Stimulated activated CD4-positive, alpha-beta T cell treated with anti-CD3 and anti-CD28 coated beads, Interleukin-4, amount 100 ng/mL, for 1 hour (primary cell): ENCODE results near the gene TMEM63A.
A peak's percentile ranks its signal among the peaks of the same experiment; 100 is the strongest.
"Not testable (repeated sequence)": the region's sequence is repeated elsewhere in the genome, so short reads cannot be mapped to it uniquely, and the experiment has no call there.

Experiments used
- DNase-seq: peaks from one replicate; pipeline ENCODE4 v3.0.0-alpha.2; 2020

TMEM63A gene

DNA sequence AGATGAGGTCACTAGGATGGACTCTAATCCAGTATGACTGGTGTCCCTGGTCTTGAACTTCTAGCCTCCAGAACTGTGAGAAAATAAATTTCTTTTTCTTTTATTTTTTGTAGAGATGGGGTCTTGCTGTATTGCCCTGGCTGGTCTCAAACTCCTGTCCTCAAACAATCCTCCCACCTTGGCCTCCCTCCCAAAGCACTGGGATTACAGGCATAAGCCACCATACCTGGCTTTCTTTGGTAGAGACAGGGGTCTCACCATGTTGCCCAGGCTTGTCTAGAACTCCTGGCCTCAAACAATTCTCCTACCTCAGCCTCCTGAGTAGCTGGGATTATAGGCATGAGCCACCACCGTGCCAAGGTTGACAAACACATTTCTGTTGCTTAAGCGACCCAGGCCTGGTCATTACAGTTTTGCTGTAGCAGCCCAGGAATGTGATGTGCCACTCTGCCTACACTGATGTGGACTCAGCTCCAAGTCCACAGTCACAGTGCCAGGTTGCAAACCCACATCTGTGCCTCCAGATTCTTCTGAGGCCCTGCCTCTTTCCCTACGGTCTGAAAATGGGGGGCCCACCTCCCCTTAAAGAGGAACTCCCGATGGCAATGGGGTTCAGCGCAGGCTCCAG lies 25.9 kb upstream of the TMEM63A start:
- no peak for DNase-seq

DNA sequence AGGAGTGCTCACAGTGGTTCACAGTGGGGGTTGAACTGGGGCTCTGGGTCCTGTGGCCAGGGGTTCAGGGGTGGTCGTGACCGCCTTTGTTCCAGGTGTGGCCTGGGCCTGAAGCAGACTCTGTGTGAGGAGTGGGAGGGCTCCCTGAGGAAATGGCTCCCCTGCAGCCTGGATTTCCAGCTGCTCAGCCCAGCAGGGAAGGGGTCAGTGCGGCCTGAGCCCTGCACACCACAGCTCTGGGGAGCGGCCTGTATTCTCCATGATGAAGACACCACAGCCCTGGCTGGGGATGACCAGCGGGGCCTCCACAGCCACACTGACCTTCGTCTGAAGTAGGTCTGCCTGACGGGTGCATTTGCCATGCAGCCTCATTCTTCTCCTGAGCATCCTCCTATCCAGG lies 25.2 kb upstream of the TMEM63A start:
- no peak for DNase-seq

DNA sequence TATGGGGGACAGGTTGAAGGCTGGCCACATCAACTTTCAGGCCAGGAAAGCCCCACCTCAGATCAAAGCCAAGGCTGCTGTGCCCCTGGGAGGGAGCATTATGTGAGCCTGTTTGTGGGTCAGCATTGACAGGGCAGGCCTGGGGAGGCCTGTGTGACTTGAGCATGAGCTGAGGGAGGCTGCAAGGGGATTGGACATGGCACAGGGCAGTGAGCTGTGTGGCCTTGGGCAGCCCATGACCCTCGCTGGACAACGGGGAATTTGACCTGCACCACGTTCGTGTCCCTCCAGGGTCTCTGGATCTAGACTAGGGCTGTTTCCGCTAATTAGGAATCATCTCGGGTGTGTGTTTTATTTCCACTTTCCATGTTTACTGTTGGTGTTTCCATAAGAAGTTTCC lies 24.3 kb upstream of the TMEM63A start:
- DNase-seq: no peak

DNA sequence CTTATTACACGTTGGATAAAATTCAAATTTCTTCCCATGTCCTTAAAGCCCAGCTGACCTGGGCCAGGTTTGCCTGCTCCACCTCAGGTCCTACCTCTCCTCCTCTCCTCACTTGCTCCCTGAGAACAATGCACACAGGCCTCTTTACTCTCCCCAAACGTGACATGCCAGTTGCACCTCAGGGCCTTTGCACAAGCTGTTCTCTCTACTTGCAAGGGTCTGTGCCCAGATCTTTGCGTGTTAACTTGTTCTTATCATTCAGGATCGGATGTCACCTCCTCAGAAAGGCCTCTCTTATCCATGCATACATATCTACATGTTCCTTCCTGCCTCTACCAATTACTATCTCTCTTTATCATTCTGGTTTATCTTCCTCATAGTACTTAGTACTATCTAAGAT lies 21.4 kb upstream of the TMEM63A start:
- no peak for DNase-seq

DNA sequence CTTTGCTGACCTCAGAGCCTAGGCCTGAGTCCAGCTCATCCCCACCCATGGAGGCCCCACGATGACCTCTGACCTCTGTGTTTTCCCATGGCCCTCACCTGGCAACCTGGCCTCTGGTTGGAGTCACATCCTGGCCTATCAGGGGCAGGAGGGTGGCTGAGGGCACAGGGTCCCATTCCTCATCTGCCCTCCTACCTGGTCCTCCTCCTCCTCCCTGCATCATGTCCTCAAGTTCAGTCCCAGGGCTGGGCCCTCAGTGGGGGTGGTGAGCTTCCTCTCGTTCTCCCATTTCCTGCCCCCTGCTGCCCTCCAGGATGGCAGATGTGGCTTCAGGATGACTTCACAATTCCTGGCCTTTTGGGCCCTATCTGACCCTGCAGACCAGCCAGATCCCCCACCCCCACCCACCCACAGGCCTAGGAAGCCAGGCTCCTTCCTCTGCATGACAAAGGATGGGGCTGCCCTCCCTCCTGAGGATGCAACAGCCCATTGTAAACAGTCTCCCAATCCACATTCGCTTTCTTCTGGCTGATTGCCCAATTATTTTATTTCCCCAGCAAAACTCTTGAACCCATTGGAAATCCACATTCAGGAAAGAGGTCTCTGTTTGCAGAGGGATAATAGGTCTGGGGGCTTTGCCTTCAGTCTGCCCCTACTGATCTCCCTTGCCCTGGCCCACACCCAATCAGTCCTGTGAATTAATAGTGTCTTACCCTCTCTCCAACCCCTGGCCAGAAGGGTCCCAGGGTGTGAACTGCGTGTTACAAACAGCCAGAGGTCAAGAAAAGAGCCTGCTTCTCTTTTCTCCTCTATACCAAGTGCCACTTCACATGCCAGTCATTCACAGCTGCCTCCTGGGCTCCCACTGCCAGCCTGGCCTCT lies 17.1 kb upstream of the TMEM63A start:
- no peak for DNase-seq

DNA sequence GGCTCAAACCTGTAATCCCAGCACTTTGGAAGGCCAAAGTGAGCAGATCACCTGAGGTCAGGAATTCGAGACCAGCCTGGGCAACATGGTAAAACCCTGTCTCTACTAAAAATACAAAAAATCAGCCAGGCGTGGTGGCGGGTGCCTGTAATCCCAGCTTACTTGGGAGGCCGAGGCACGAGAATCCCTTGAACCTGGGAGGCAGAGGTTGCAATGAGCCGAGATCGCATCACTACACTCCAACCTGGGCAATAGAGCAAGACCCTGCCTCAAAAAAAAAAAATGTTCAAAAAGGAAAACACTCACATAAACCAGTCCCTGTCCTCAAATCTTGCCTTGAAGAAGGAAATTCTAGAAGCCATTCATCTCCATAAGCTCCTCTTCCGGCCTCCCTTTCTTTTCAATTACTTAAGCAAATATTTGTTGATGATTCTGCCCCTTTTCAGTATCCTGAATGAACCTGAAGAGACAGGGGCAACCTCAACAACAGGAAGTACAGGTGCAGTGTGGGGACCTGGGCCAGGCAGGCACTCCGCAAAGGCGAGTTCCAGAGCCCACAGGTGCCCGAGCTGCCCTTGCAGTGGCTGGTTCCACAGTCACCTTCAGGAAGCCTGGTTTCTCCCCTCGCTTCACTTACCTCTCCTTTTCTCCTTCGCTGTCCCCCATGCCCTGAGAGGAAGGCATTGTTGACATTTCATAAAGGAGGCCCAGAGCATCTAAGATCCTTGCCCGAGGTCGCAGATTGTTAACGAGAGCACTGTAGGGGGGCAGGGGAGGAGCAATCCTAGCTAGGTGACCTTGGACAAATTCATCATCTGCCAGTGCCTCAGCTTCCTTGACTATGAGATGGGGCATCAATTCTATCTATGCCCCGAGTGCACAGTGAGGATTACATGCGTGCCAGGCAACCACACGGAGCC lies 15.7 kb upstream of the TMEM63A start:
- no peak for DNase-seq

DNA sequence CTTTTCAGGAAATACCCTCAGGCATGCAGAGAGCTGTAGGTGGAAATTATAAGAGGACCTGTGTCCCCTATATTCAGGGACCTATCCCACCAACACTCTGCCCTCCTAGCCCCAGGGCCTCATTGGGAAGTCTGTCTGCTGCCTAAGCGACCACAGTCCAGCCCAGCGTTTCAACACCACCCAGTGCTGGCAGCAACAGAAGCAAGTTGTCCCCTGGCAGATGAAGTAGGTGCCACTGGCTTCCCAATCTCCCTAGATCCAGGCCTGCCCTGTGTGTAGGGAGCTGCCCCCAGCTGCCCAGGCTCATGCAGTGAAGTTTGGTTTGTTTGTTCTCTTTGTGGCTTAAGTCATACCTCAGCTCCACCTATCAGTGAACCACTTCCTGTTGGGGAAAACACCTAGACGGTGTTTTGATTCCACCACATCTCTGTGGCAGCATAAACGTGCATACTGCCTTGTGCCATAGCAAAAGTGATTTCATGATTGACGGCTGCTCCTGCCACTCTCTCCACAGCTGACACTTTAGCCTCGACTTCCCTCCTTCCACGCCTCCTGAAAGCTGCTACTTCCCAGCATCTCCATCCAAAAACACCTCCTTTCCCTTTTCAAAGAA lies 14.9 kb upstream of the TMEM63A start:
- peak; percentile 32 for DNase-seq

DNA sequence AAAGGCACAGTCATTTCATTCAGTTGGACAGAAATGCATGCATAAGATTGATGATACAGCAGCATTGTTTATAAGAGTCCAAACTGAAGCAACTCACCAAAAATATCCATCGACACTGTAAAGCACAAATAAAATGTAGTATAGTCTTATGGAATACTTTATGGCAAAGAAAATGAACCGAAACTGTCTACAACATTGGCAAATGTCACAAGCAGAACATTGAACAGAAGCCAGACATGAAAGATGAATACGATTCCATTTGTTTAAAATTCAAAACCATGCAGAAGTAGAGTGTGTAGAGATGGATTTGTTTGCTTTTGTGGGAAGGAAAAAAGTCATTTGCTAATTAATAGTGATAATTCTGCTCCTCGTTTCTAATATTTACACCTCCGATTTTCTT lies 14.3 kb upstream of the TMEM63A start:
- DNase-seq: no peak

DNA sequence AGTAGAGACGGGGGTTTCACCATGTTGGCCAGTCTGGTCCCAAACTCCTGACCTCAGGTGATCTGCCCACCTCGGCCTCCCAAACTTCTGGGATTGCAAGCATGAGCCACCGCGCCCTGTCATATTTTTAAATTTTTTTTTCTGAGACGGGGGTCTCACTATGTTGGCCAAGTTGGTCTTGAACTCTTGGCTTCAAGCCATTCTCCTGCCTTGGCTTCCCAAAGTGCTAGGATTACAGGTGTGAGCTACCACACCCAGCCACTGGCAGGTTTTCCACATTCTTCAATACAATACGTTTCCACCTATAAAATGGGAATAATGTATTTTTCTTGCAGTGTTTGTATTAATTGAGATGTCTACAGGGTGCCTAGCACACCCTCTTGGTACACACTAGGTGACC lies 10.1 kb upstream of the TMEM63A start:
- no peak for DNase-seq

DNA sequence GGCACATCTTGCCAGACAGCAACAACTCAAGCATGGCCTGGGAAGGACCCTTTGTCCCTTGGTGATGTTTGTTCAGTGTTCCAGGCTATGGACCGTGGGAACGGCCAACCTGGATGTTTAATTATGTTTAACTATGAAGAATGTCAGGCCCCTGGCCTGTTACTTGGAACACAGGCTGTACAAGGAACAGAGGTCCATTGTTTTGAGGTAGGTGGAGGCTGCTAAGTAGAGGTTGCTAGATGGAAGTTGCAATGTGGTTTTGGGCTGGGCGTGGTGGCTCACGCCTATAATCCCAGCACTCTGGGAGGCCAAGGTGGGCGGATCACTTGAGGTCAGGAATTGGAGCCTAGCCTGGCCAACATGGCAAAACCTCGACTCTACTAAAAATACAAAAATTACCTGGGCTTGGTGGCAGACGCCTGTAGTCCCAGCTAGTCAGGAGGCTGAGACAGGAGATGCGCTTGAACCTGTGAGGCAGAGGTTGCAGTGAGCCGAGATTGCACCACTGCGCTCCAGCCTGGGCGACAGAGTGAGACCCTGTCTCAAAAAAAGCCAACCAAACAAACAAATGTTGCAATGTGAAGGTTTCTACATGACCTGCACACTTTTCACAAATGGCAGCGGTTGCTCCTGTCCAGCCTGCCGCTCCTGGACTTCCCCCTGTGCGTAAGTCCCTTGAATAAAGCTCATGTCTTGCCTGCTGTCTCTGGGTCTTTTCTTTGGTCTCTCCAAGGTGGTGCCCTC lies 9.2 kb upstream of the TMEM63A start:
- DNase-seq: no peak

DNA sequence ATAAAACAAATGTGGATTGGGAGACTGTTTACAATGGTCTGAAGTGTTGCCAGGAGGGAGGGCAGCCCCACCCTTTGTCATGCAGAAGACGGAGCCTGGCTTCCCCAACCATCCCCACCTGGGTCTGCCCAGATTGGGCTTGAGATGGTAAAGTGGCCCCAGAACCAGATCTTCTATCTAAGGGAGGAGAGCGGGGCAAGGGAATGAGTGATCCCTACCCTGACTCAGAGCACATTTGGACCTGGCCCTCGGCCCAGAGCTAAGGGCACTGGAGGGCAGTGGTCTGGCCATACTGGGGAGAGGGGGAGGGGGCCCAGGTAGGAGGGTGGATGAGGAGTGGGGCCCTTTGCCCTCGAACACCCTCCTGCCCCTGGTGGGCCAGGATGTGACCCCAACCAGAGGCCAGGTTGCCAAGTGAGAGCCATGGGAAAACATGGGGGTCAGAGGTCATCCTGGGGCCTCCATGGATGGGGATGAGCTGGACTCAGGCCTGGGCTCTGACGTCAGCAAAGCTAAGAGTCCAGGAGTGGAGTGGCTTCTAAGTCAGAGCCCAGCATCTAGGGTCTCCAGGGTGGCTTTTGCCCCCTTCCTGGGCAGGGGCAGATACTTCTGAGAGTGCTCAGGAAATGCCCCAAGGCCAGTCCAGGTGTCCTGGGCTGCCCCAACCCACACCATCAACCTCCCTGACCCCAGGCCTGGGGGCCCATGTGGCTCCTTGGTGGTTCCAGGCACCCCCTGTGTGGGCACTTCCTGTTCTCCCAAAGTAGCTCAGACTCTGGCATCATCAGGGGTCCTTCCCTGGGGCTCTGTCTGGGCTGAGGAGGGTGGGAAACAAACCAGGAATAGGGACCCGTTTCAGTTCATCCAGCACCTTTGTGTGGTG lies 8.4 kb upstream of the TMEM63A start:
- no peak for DNase-seq

DNA sequence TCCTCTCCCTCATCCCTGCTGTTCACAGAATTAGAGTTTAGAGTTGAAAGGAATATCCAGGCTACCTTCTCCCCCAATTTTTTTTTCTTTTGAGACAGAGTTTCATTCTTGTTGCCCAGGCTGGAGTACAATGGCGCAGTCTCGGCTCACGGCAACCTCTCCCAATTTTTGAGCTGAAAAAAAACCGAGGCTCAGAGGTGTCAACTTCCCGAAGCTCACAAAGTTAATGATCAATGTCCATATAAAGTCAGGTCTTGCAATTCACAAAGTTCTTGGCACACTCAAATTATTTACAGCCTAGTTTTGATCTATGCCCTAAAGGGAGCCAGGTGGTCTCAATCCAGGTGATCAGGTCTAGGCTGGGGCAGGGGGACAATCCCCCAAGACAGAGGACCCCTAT lies 7.6 kb upstream of the TMEM63A start:
- no peak for DNase-seq

DNA sequence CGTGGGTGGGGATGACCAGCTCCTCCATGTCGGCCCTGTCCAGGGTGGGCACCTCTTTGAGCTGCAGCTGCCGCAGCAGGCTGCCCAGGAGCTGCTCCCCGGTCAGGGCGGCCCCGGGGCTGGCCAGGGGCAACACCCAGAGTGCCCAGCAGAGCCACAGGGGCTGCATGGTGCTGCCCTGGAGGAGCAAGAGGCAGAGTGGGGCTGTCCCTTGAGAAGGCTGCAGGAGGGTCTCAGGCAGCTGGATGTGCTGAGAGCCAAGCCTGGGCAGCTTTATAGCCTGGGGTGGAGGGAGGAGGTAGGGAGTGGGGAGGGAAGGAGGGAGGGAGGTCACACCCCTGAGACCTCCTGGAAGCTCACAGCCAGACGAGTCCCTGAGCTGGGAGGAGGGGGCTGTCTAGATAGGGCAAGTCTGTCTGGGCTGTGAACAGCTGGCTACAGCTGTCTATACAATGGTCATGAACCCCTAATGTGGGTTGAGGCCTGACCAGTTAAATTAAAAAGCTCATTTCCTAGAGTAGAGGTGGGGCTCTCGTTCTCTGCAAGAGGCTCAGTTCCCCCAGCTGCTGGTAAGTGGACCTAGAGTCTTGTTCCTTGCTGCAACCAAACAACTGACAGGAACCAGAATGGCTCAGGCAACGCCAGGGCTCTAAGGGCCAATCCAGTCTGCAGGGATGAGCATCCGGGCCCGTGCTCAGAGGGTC lies 6.9 kb upstream of the TMEM63A start, which contains the start of gene LEFTY1:
TSS of gene LEFTY1 (minus strand) at position 249 of the 704 bp plus-strand sequence. CDS start at position 169, 80 bp downstream.
- no peak for DNase-seq

DNA sequence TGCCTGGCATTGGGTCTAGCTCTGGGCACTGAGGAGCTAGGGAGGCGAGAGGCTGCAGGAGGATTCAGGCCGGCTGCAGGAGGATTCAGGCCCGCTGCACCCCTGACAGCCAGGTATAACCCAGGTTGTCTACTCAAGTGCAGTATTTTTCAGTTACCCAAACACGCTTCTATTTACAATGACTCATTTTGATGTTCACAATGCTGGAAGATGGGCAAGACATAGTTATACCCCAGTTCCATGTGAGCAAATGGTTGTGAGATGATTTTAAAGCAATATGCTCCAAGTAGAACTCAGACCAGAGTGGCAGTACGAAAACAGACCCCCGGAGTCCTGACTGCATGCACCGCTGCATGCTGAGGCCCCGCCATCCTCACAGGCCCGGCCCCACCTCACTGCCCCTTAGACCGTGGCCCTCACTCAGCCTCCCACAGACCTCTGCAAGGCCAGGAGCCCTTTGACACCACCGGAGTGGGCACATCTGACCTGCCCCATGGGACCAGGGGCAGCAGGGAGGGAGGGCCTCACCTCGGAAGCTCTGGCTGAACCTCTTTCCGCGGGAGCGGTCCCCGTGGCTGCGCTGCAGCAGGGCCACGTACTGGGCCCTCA lies 6.2 kb upstream of the TMEM63A start:
- DNase-seq: no peak

DNA sequence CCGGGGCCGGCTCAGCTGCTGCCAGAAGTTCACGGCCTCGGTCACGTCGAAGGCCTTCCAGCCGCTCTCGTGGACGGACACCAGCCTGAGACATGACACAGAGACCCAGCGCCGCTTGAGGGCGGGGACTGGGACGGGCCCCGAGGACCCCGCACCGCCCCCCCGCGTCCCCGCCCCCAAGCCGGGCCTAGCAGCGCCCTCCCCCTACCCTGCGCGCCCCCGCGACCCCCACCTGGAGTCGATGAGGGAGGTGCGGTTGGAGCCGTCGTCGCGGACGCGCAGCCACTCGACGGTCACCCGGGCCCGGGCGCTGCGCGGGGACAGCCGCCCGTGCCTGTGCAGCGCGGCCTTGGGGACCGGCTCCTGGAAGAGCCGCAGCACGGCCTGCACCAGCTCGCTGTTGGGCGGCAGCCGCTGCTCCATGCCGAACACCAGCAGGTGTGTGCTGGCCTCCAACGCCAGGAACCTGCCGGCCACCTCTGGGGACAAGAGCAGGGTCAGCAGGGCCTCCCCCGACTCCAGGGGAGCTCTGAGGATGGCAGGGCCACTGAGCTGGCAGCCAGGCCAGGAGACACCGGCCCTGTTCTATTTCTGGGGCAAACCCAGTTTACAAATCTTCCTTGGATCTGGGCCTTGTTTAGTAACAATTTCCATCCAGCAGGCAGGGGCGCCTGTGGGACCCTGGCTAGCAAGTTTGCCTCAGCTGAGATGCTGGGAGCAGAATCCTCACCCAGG lies 5.5 kb upstream of the TMEM63A start:
- DNase-seq: not testable (repeated sequence)

DNA sequence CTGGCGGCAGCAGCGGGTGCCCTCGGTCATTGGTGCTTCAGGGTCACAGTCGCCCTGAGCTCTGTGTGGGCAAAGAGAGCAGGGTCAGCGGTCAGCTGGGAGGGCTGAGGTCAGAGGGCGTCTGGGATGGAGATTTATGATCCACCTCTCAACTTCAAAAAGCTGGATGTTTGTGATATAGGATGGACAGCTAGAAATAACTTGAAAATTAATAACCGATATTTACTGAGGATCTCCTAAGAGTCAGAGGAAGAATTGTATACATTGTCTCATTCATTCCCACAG lies 4.8 kb upstream of the TMEM63A start:
- no peak for DNase-seq

DNA sequence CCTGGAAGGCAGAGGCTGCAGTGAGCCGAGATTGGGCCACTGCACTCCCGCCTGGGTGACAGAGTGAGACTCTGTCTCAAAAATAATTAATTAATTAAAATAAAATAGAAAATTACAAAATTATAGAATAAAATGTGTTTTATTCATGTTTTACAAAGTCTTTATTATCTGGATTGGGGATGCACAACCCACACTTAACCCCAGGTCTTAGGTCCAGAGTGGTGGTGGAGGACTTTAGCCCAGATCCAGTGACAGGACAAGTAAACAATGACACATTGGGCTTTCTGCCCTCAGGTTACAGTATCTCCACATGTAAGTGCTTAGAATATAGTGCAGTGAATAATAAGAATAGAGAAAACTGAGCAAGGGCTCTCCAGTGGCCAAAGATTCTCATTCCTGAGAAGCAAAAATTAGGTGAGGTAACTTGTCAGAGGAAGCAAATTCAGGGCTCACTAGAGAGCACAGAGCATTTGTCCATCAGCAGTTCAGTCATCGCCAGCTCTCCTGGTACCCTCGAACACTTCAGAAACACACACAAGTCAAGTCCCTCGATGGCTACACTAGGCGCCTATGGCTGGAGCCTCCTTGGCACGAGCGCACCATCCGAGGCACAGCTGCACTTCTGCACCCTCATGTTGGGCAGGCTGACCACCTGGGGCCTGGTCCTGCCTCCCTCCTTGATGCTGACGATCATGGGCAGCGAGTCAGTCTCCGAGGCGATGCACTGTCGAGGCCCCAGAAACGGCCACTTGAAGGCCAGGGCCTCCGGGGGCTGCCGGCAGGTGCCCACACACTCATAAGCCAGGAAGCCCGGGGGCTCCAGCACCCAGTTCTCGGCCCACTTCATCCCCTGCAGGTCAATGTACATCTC lies 4.2 kb upstream of the TMEM63A start:
- DNase-seq: no peak

DNA sequence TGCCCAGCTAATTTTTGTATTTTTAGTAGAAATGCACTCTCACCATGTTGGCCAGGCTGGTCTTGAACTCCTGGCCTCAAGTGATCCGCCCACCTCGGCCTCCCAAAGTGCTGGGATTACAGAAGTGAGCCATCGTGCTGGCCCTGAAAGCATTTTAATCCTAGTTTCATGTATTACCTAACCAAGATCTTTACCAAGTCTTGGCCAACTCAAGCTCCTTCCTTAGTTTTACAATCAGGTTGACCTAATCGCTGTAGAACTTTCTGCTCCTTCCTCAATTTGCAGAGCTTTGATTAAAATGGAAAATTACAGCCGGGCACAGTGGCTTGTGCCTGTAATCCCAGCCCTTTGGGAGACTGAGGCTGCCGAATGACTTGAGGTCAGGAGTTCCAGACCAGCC lies 3.2 kb upstream of the TMEM63A start:
- DNase-seq: no peak
